Stimulated activated CD8-positive, alpha-beta memory T cell treated with anti-CD3 and anti-CD28 coated beads, Interleukin-2, amount 100 ng/mL, for 1 hour (primary cell): Measurements from ENCODE around the gene SEC31A.
"Not testable (repeated sequence)": the region's sequence is repeated elsewhere in the genome, so short reads cannot be mapped to it uniquely, and the experiment has no call there.

Experiments used
- DNase-seq, 2 donors: peaks; one replicate each; pipeline ENCODE4 v3.0.0-alpha.2; 2020; ENCODE audit warnings: low read depth in 2 of 2

SEC31A gene

GRCh38 chr4:82848706-82849105, 42.2 kb downstream of the SEC31A start:
- DNase-seq: no peak

GRCh38 chr4:82842593-82842992, 48.4 kb downstream of the SEC31A start:
- DNase-seq: no peak

- DNase-seq: no peak
Observed at GRCh38 chr4:82839624-82840023, 51.3 kb downstream of the SEC31A start.

GRCh38 chr4:82833696-82834313, 57.1 kb downstream of the SEC31A start:
- no peak for DNase-seq

- not testable (repeated sequence) for DNase-seq
Observed at GRCh38 chr4:82833060-82833459, 57.9 kb downstream of the SEC31A start.

- no peak for DNase-seq
Observed at GRCh38 chr4:82825425-82825824, 65.5 kb downstream of the SEC31A start.

GRCh38 chr4:82823062-82823461, 67.9 kb downstream of the SEC31A start:
- DNase-seq: no peak

- no peak for DNase-seq
Observed at GRCh38 chr4:82820689-82821088, 70.3 kb downstream of the SEC31A start.

- DNase-seq: no peak
Observed at GRCh38 chr4:82818664-82819662, 72.0 kb downstream of the SEC31A start.

- DNase-seq: not testable (repeated sequence)
Observed at GRCh38 chr4:82816874-82817273, 74.1 kb downstream of the SEC31A start.

- no peak for DNase-seq
Observed at GRCh38 chr4:82814034-82814433, 76.9 kb downstream of the SEC31A start.

- DNase-seq: no peak
Observed at GRCh38 chr4:82811838-82812341, 79.1 kb downstream of the SEC31A start.

- DNase-seq: no peak
Observed at GRCh38 chr4:82811392-82811791, 79.6 kb downstream of the SEC31A start.

- DNase-seq: no peak
Observed at GRCh38 chr4:82810176-82810575, 80.8 kb downstream of the SEC31A start.

- DNase-seq: no peak
Observed at GRCh38 chr4:82809619-82810018, 81.3 kb downstream of the SEC31A start.

- DNase-seq: no peak
Observed at GRCh38 chr4:82803746-82804145, 87.2 kb downstream of the SEC31A start.

- no peak for DNase-seq
Observed at GRCh38 chr4:82802911-82803310, 88.0 kb downstream of the SEC31A start.

GRCh38 chr4:82801910-82802521, 88.9 kb downstream of the SEC31A start:
- DNase-seq: no peak

GRCh38 chr4:82799006-82799881, 91.7 kb downstream of the SEC31A start:
- DNase-seq: no peak

- DNase-seq: peak; percentile 34 to 44
Observed at GRCh38 chr4:82798168-82799005, 92.6 kb downstream of the SEC31A start, which contains the start of gene SCD5. Gene SCD5, minus strand, starts transcription at chr4:82798796. Its CDS starts 259 bp downstream, at chr4:82798537.
